Measurements from ENCODE around the gene RENBP. TPM values are rescaled to one million over a fixed set of nuclear protein-coding genes. Genes with fewer than 3 reads are reported as not detected.
"Not testable (repeated sequence)": the region's sequence is repeated elsewhere in the genome, so short reads cannot be mapped to it uniquely, and the experiment has no call there.

The RENBP gene
- polyA plus RNA-seq, 1 of the 3 experiments (the other 2 are of a cell fraction): 0.90 TPM

DNA sequence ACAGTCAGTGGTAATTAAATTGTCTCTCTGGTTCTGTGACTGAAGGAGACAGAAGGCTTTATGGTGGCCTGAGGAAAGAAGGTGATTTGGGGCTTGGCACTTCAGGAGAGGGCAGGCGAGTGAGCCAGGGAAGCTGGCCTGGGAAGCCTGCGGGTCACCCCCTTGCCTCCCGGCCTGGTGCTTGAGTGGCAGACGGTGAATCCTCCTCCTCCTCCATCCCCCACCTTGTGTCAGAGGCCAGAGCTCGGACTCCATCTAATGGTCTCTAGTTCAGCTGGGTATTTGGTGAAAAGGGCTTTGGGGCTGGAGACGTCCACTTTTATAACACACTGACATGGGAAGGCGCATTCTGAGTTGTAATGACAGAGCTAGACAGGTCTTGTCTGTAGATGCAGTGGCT is 36.8 kb upstream of the RENBP start:
- Histone ChIP-seq H3K9me3 (no peaks in the 10 kb centered on the region), H2AFZ (ENCODE audit: low read depth) (no peak overlapping the region), H3F3A (replicated peaks; ENCODE audit: insufficient read depth) (no peaks in the 10 kb centered on the region), H3K36me3 (replicated peaks in 1 of 2; ENCODE audit: control insufficient read depth in 1 of 2, insufficient read depth in 2 of 2, low read length in 1 of 2) (no peaks in the 10 kb centered on the region), H3K4me1 (ENCODE audit: control insufficient read depth in 1 of 2, insufficient read depth in 2 of 2, low read depth in 1 of 2, low read length in 1 of 2) (peaks cover 0 to 3% of the 10 kb centered on the region in 2 experiments; a peak in 1 of 4 replicates), H3K9me2 (no peaks in the 10 kb centered on the region), H3K9ac (no peak overlapping the region), H3K27me3 (ENCODE audit: insufficient read depth) (no peaks in the 10 kb centered on the region), H4K20me1 (ENCODE audit: insufficient read depth) (no peaks in the 10 kb centered on the region), H3K27ac (ENCODE audit: low read depth in 2 of 2, low read length in 1 of 2) (no peak overlapping the region), H3K4me2 (no peak overlapping the region), H3K79me2 (ENCODE audit: insufficient read depth) (no peaks in the 10 kb centered on the region), H3K4me3 (ENCODE audit: low read depth in 2 of 2, low read length in 1 of 2) (no peak overlapping the region)
- POLR2A ChIA-PET: no interaction called here
- CTCF ChIA-PET: interaction anchor here (0.8 kb wide), 1 partner anchor 34 kb away, joined by 4 read pairs; no protein-coding TSS in a partner anchor
- no peak for DNase-seq
- 90% methylated on average over 3 of the region's 7 CpGs for WGBS (ENCODE audit: low lambda C conversion rate)
- TF ChIP-seq JUND (IDR thresholded peaks at IDR 0.05) (no peak), SIN3A (IDR thresholded peaks at IDR 0.05; ENCODE audit: borderline replicate concordance, low read depth, low read length) (no peak), POLR2AphosphoS5 (IDR thresholded peaks at IDR 0.05; ENCODE audit: low read depth, low read length) (no peak), SMC3 (IDR thresholded peaks at IDR 0.05; ENCODE audit: low read depth, low read length) (no peak), RFX5 (IDR thresholded peaks at IDR 0.05; ENCODE audit: low read length) (no peak), FOXM1 (IDR thresholded peaks at IDR 0.05; ENCODE audit: low read depth) (no peak), NFIC (IDR thresholded peaks at IDR 0.05; ENCODE audit: borderline replicate concordance) (no peak), USF1 (IDR thresholded peaks at IDR 0.05; ENCODE audit: borderline replicate concordance, low read depth) (no peak), EZH2phosphoT487 (IDR thresholded peaks at IDR 0.05; ENCODE audit: borderline replicate concordance, low read depth) (no peak), TEAD4 (IDR thresholded peaks at IDR 0.05; ENCODE audit: borderline replicate concordance, insufficient read depth) (no peak), NRF1 (IDR thresholded peaks at IDR 0.05; ENCODE audit: low read depth, low read length) (no peak), YY1 (IDR thresholded peaks at IDR 0.05; ENCODE audit: low read depth) (no peak), FOSL2 (IDR thresholded peaks at IDR 0.05; ENCODE audit: borderline replicate concordance, low read depth) (no peak), MEF2A (IDR thresholded peaks at IDR 0.05; ENCODE audit: borderline replicate concordance, low read depth) (no peak), RAD21 (IDR thresholded peaks at IDR 0.05; ENCODE audit: low read length) (no peak), RCOR1 (IDR thresholded peaks at IDR 0.05; ENCODE audit: low read length) (no peak)
- TF ChIP-seq, protein P1, sequence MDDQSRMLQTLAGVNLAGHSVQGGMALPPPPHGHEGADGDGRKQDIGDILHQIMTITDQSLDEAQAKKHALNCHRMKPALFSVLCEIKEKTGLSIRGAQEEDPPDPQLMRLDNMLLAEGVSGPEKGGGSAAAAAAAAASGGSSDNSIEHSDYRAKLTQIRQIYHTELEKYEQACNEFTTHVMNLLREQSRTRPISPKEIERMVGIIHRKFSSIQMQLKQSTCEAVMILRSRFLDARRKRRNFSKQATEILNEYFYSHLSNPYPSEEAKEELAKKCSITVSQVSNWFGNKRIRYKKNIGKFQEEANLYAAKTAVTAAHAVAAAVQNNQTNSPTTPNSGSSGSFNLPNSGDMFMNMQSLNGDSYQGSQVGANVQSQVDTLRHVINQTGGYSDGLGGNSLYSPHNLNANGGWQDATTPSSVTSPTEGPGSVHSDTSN (IDR thresholded peaks at IDR 0.05): no peak

DNA sequence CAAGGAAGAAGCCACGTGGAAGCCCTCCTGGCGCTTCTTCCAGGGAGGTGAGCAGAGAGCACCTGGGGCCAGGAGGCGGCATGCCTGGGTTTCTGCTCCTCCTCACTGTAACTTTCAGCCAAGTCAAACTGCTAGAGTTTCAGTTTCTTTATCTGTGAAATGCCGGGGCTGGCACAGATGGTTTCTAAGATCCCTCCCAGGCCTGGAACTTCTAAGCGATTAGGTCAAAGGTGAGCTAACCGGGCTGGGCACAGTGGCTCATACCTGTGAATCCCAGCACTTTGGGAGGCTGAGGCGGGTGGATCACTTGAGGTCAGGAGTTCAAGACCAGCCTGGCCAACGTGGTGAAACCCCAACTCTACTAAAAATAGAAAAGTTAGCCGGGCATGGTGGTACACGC is 36.0 kb upstream of the RENBP start:
- H3K4me1 ChIP-seq (ENCODE audit: control insufficient read depth in 1 of 2, insufficient read depth in 2 of 2, low read depth in 1 of 2, low read length in 1 of 2); CTCF ChIA-PET; H2AFZ ChIP-seq (ENCODE audit: low read depth); H3K4me2 ChIP-seq; H3K79me2 ChIP-seq (ENCODE audit: insufficient read depth); H3K9me3 ChIP-seq; H4K20me1 ChIP-seq (ENCODE audit: insufficient read depth); H3K36me3 ChIP-seq (replicated peaks in 1 of 2; ENCODE audit: control insufficient read depth in 1 of 2, insufficient read depth in 2 of 2, low read length in 1 of 2); H3K9ac ChIP-seq; POLR2A ChIA-PET; H3K27ac ChIP-seq (ENCODE audit: low read depth in 2 of 2, low read length in 1 of 2); H3K4me3 ChIP-seq (ENCODE audit: low read depth in 2 of 2, low read length in 1 of 2); H3K9me2 ChIP-seq; H3K27me3 ChIP-seq (ENCODE audit: insufficient read depth); DNase-seq; H3F3A ChIP-seq (replicated peaks; ENCODE audit: insufficient read depth): not testable (repeated sequence)
- 76% methylated on average over 4 of the region's 10 CpGs for WGBS (ENCODE audit: low lambda C conversion rate)

Measured in SK-N-SH (cell line).